Esophagus (tissue), 2 donors: ENCODE data around the gene DNAJC6. TPM values are rescaled to one million over a fixed set of nuclear protein-coding genes. Genes with fewer than 3 reads are reported as not detected.

Experiments
- polyA plus RNA-seq, 2 donors: library from polyadenylated mRNA; stranded (reverse); fragments of 200-250 nt; gene quantifications; one replicate each; pipeline ENCODE4 v1.2.3, GENCODE V29; 2013
- donor health status: healthy with polysubstance abuse.
- donor health status: Bipolar disorder and iron deficiency.

DNAJC6 gene
- polyA plus RNA-seq, 2 donors: 0.06 to 0.13 TPM

Other genes starting within 250 kb of the DNAJC6 start
- gene AK4, start 161.3 kb upstream of the DNAJC6 start, polyA plus RNA-seq: 10 to 100 TPM; 10.8 to 24.0 TPM
- gene LEPR, start 111.1 kb downstream of the DNAJC6 start, polyA plus RNA-seq: 1 to 10 TPM; 1.2 to 2.6 TPM
- gene LEPROT, start 111.1 kb downstream of the DNAJC6 start, polyA plus RNA-seq: 10 to 100 TPM; 23.2 to 26.4 TPM